HepG2 (cell line): ENCODE measurements around the gene BCL2L1.
"Not testable (repeated sequence)": the region's sequence is repeated elsewhere in the genome, so short reads cannot be mapped to it uniquely, and the experiment has no call there.

Experiments used
- CTCF ChIP-seq: sonication (generic); formaldehyde crosslinking; IDR thresholded peaks from 2 replicates; pipeline ENCODE4 v1.5.0; 2020; ENCODE audit warnings: mild to moderate bottlenecking, missing genetic modification reagents, moderate library complexity
- MAF1 ChIP-seq: sonication (generic); formaldehyde crosslinking; IDR thresholded peaks from 2 replicates; pipeline ENCODE4 v1.5.0; 2020; ENCODE audit warnings: missing genetic modification reagents, borderline replicate concordance
- TAF1 ChIP-seq: sonication (generic); formaldehyde crosslinking; IDR thresholded peaks from 2 replicates; pipeline ENCODE4 v1.4.0; 2020; ENCODE audit warnings: missing genetic modification reagents
- ZNF274 ChIP-seq: sonication (generic); formaldehyde crosslinking; IDR thresholded peaks from 2 replicates; pipeline ENCODE4 v1.5.1; 2020; ENCODE audit warnings: mild to moderate bottlenecking, missing genetic modification reagents
- ZZZ3 ChIP-seq: sonication (generic); formaldehyde crosslinking; IDR thresholded peaks from 2 replicates; pipeline ENCODE4 v1.4.0; 2020; ENCODE audit warnings: missing genetic modification reagents, mild to moderate bottlenecking, borderline replicate concordance
- TF ChIP-seq, protein P1 (sequence below), 2 experiments: fragments of 450-650 bp in 1 of 2; sonication (generic) in 1 of 2; formaldehyde crosslinking in 1 of 2; IDR thresholded peaks; 2 replicates each; pipeline versions ENCODE4 v1.6.1 to v1.8.0; 2016 to 2022; ENCODE audit warnings: antibody characterized with exemption in 1 of 2, mild to moderate bottlenecking in 1 of 2, missing genetic modification reagents in 1 of 2
- TF ChIP-seq, protein P2 (sequence below): sonication (generic); formaldehyde crosslinking; IDR thresholded peaks from 2 replicates; pipeline ENCODE4 v1.5.0; 2020; ENCODE audit warnings: mild to moderate bottlenecking, missing genetic modification reagents
- TF ChIP-seq, protein P3 (sequence below): sonication (generic); formaldehyde crosslinking; IDR thresholded peaks from 2 replicates; pipeline ENCODE4 v1.4.0; 2020; ENCODE audit warnings: mild to moderate bottlenecking, missing genetic modification reagents, borderline replicate concordance
- TF ChIP-seq, protein P4 (sequence below): IDR thresholded peaks from 2 replicates; pipeline ENCODE4 v1.6.1; 2012; ENCODE audit warnings: inconsistent platforms

GRCh38 chr20:31623123-31623505 is 99.6 kb downstream of the BCL2L1 start:
- TF ChIP-seq, protein P1, sequence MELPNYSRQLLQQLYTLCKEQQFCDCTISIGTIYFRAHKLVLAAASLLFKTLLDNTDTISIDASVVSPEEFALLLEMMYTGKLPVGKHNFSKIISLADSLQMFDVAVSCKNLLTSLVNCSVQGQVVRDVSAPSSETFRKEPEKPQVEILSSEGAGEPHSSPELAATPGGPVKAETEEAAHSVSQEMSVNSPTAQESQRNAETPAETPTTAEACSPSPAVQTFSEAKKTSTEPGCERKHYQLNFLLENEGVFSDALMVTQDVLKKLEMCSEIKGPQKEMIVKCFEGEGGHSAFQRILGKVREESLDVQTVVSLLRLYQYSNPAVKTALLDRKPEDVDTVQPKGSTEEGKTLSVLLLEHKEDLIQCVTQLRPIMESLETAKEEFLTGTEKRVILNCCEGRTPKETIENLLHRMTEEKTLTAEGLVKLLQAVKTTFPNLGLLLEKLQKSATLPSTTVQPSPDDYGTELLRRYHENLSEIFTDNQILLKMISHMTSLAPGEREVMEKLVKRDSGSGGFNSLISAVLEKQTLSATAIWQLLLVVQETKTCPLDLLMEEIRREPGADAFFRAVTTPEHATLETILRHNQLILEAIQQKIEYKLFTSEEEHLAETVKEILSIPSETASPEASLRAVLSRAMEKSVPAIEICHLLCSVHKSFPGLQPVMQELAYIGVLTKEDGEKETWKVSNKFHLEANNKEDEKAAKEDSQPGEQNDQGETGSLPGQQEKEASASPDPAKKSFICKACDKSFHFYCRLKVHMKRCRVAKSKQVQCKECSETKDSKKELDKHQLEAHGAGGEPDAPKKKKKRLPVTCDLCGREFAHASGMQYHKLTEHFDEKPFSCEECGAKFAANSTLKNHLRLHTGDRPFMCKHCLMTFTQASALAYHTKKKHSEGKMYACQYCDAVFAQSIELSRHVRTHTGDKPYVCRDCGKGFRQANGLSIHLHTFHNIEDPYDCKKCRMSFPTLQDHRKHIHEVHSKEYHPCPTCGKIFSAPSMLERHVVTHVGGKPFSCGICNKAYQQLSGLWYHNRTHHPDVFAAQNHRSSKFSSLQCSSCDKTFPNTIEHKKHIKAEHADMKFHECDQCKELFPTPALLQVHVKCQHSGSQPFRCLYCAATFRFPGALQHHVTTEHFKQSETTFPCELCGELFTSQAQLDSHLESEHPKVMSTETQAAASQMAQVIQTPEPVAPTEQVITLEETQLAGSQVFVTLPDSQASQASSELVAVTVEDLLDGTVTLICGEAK (IDR thresholded peaks at IDR 0.05) = not testable (repeated sequence)
- TF ChIP-seq, protein P1 (CRISPR knock-in tag; IDR thresholded peaks at IDR 0.05) = not testable (repeated sequence)
- TF ChIP-seq, protein P2, sequence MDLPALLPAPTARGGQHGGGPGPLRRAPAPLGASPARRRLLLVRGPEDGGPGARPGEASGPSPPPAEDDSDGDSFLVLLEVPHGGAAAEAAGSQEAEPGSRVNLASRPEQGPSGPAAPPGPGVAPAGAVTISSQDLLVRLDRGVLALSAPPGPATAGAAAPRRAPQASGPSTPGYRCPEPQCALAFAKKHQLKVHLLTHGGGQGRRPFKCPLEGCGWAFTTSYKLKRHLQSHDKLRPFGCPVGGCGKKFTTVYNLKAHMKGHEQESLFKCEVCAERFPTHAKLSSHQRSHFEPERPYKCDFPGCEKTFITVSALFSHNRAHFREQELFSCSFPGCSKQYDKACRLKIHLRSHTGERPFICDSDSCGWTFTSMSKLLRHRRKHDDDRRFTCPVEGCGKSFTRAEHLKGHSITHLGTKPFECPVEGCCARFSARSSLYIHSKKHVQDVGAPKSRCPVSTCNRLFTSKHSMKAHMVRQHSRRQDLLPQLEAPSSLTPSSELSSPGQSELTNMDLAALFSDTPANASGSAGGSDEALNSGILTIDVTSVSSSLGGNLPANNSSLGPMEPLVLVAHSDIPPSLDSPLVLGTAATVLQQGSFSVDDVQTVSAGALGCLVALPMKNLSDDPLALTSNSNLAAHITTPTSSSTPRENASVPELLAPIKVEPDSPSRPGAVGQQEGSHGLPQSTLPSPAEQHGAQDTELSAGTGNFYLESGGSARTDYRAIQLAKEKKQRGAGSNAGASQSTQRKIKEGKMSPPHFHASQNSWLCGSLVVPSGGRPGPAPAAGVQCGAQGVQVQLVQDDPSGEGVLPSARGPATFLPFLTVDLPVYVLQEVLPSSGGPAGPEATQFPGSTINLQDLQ (CRISPR knock-in tag) = not testable (repeated sequence)
- TF ChIP-seq CTCF (CRISPR knock-in tag); TAF1 (CRISPR knock-in tag); MAF1; ZZZ3 (CRISPR knock-in tag); ZNF274: not testable (repeated sequence)
- TF ChIP-seq, protein P3, sequence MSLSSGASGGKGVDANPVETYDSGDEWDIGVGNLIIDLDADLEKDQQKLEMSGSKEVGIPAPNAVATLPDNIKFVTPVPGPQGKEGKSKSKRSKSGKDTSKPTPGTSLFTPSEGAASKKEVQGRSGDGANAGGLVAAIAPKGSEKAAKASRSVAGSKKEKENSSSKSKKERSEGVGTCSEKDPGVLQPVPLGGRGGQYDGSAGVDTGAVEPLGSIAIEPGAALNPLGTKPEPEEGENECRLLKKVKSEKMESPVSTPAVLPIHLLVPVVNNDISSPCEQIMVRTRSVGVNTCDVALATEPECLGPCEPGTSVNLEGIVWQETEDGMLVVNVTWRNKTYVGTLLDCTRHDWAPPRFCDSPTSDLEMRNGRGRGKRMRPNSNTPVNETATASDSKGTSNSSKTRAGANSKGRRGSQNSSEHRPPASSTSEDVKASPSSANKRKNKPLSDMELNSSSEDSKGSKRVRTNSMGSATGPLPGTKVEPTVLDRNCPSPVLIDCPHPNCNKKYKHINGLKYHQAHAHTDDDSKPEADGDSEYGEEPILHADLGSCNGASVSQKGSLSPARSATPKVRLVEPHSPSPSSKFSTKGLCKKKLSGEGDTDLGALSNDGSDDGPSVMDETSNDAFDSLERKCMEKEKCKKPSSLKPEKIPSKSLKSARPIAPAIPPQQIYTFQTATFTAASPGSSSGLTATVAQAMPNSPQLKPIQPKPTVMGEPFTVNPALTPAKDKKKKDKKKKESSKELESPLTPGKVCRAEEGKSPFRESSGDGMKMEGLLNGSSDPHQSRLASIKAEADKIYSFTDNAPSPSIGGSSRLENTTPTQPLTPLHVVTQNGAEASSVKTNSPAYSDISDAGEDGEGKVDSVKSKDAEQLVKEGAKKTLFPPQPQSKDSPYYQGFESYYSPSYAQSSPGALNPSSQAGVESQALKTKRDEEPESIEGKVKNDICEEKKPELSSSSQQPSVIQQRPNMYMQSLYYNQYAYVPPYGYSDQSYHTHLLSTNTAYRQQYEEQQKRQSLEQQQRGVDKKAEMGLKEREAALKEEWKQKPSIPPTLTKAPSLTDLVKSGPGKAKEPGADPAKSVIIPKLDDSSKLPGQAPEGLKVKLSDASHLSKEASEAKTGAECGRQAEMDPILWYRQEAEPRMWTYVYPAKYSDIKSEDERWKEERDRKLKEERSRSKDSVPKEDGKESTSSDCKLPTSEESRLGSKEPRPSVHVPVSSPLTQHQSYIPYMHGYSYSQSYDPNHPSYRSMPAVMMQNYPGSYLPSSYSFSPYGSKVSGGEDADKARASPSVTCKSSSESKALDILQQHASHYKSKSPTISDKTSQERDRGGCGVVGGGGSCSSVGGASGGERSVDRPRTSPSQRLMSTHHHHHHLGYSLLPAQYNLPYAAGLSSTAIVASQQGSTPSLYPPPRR = not testable (repeated sequence)
- TF ChIP-seq, protein P4, sequence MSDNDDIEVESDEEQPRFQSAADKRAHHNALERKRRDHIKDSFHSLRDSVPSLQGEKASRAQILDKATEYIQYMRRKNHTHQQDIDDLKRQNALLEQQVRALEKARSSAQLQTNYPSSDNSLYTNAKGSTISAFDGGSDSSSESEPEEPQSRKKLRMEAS = not testable (repeated sequence)
